Sigmoid colon (tissue), 4 donors: ENCODE data around the gene PNRC1.

ENCODE experiments used
- CTCF ChIP-seq, 4 experiments: fragments of 450-650 bp in 3 of 4; fragments of 200-600 bp in 1 of 4; IDR thresholded peaks; one replicate each; pipeline ENCODE4 v1.5.1; 2016 to 2019; ENCODE audit warnings: antibody characterized with exemption in 4 of 4, mild to moderate bottlenecking in 3 of 4, moderate library complexity in 2 of 4
- POLR2A ChIP-seq, 2 donors: fragments of 450-650 bp; IDR thresholded peaks; one replicate each; pipeline ENCODE4 v1.6.1; 2016; ENCODE audit warnings: antibody characterized with exemption in 2 of 2, mild to moderate bottlenecking in 2 of 2, moderate library complexity in 2 of 2
- POLR2AphosphoS5 ChIP-seq, 4 donors: sonication (generic); formaldehyde crosslinking; IDR thresholded peaks; one replicate each; pipeline ENCODE4 v1.6.1; 2017; ENCODE audit warnings: antibody characterized with exemption in 4 of 4

- no peak for TF ChIP-seq CTCF (IDR thresholded peaks at IDR 0.05)
- peak in 3 of 4 donors; percentile 0 to 21 (median 15) for TF ChIP-seq POLR2AphosphoS5 (IDR thresholded peaks at IDR 0.05)
- no peak for TF ChIP-seq POLR2A (IDR thresholded peaks at IDR 0.05)
Observed at GRCh38 chr6:89082486-89082891, 1.9 kb downstream of the PNRC1 start.
